ENCODE results near the gene ISM1. TPM values are rescaled to one million over a fixed set of nuclear protein-coding genes. Genes with fewer than 3 reads are reported as not detected.

Gene ISM1
- total RNA-seq, 1 donor: 1.1 TPM

- DNase-seq (ENCODE audit: low read depth): no peak
- TF ChIP-seq CTCF (IDR thresholded peaks at IDR 0.05; ENCODE audit: insufficient read depth, low read length): no peak
- no peak overlapping the region for H3K4me3 ChIP-seq (ENCODE audit: low read depth, low read length)
Observed at GRCh38 chr20:13344671-13345070, 123.6 kb downstream of the ISM1 start.

DNA sequence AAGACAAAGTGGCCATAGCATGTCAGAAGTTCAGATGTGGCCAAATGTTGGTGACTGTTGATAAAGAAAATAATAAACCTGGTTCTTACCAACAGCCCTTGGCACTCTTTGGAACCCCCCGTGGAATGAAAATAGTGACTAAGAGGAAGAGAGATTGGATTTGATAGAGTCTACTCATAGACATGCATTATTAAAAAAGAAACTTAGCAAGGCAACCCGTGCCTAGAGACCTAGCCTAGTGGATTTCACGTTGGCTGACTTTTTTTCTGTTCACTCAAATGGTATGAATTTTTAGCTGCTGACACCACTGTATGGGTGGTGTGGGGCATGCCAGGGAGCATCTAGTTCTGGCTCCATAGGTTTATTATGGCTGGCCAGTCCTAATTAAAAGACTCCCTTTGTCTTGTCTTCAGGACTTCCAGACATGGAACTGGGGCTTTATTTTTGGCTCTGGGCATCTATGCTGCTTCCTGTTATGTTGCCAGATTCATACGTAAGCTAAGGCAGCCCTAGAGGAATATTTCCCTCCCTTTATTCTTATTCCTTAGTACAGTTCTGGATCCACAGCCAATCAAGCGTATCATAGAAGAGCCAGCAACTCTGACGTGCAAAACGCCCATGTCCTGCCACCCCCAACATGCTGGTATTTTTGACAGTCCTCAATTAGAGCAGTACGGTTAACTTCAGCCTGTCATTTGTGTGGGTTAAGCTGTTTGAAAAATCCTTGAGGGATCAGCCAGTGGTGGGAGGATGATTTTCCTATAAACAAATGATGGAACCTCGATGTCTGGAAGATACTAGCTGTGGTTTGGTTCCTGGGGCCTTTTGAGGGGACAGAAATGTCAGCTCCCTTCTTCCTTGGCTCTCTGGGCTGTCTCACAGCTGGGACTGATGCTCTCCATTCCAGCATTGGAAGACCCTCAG lies 127.5 kb downstream of the ISM1 start:
- TF ChIP-seq CTCF (IDR thresholded peaks at IDR 0.05; ENCODE audit: insufficient read depth, low read length): no peak
- H3K4me3 ChIP-seq (ENCODE audit: low read depth, low read length): no peak overlapping the region
- DNase-seq (ENCODE audit: low read depth): peak; percentile 32

GRCh38 chr20:13349235-13349604 lies 128.1 kb downstream of the ISM1 start:
- peak; percentile 10 for DNase-seq (ENCODE audit: low read depth)
- H3K4me3 ChIP-seq (ENCODE audit: low read depth, low read length): no peak overlapping the region
- TF ChIP-seq CTCF (IDR thresholded peaks at IDR 0.05; ENCODE audit: insufficient read depth, low read length): no peak

Other genes with a start within 250 kb of the ISM1 start
- 6.8 and 30.6 TPM in 2 replicates for gene SPTLC3, start 212.3 kb upstream of the ISM1 start, total RNA-seq (ENCODE audit: low replicate concordance)